ENCODE data around the gene KLHDC9. TPM values are rescaled to one million over a fixed set of nuclear protein-coding genes. Genes with fewer than 3 reads are reported as not detected.

KLHDC9 gene
- total RNA-seq, 4 donors from 2014 or later: 5.1 to 8.3 (median 7.6) TPM

GRCh38 chr1:161095230-161095629 is 2.9 kb upstream of the KLHDC9 start:
- H3K4me3 ChIP-seq: no peak overlapping the region
- H3K9me3 ChIP-seq: no peaks in the 10 kb centered on the region
- DNase-seq (ENCODE audit: extremely low spot score): no peak
- no peak overlapping the region for H3K27ac ChIP-seq (replicated peaks in 1 of 4)
- peaks cover 0 to 3% (median 0%) of the 10 kb centered on the region in 4 donors for H3K27me3 ChIP-seq
- intact Hi-C loops (cut with DNase I): loop anchor here (5.0 kb wide), 3 partner anchors 48 to 368 kb away; partner anchors contain the start of gene USF1
- peaks cover 0 to 10% (median under 1%) of the 10 kb centered on the region in 4 donors for H3K36me3 ChIP-seq
- H3K4me1 ChIP-seq: peaks cover 18 to 29% (median 24%) of the 10 kb centered on the region in 4 donors
- 88% methylated on average over 6 of the region's 6 CpGs for WGBS
- TF ChIP-seq EP300 (IDR thresholded peaks at IDR 0.05) (no peak), POLR2AphosphoS5 (IDR thresholded peaks at IDR 0.05) (no peak), POLR2A (IDR thresholded peaks at IDR 0.05; ENCODE audit: low read depth) (no peak)
- TF ChIP-seq, protein P1, sequence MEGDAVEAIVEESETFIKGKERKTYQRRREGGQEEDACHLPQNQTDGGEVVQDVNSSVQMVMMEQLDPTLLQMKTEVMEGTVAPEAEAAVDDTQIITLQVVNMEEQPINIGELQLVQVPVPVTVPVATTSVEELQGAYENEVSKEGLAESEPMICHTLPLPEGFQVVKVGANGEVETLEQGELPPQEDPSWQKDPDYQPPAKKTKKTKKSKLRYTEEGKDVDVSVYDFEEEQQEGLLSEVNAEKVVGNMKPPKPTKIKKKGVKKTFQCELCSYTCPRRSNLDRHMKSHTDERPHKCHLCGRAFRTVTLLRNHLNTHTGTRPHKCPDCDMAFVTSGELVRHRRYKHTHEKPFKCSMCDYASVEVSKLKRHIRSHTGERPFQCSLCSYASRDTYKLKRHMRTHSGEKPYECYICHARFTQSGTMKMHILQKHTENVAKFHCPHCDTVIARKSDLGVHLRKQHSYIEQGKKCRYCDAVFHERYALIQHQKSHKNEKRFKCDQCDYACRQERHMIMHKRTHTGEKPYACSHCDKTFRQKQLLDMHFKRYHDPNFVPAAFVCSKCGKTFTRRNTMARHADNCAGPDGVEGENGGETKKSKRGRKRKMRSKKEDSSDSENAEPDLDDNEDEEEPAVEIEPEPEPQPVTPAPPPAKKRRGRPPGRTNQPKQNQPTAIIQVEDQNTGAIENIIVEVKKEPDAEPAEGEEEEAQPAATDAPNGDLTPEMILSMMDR (IDR thresholded peaks at IDR 0.05): no peak

DNA sequence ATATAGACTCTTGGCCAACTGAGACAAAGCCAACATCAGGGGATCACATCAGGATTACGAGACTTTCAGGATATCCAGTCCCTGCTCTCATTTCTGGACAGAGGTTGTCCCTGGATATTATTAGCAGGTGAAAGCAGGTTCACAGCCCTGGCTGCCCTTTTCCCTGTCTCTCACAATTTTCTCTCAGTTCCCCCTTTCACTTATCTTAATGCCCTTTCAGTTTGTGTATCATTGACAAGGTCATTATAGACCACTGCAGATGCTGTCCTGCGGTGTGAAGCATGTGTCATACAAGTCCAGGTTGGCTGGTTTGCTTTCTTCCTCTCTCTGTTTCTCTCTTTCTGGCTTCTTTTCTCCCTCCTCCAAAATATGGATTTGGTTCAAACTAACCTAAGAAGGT is 2.1 kb upstream of the KLHDC9 start:
- H3K27me3 ChIP-seq: peaks cover 0 to 3% (median 0%) of the 10 kb centered on the region in 4 donors
- no peak for DNase-seq (ENCODE audit: extremely low spot score)
- H3K4me3 ChIP-seq: no peak overlapping the region
- intact Hi-C loops (cut with DNase I): loop anchor here (5.0 kb wide), 3 partner anchors 49 to 369 kb away; partner anchors contain the start of gene USF1
- 87% methylated on average over 2 of the region's 2 CpGs for WGBS
- peaks cover 18 to 29% (median 24%) of the 10 kb centered on the region in 4 donors for H3K4me1 ChIP-seq
- no peaks in the 10 kb centered on the region for H3K9me3 ChIP-seq
- peaks cover 0 to 18% (median 7%) of the 10 kb centered on the region in 4 donors for H3K36me3 ChIP-seq
- peak overlapping the region in 2 of 4 donors; percentile 9 to 54 for H3K27ac ChIP-seq (replicated peaks in 1 of 4)
- TF ChIP-seq POLR2AphosphoS5 (IDR thresholded peaks at IDR 0.05) (no peak), EP300 (IDR thresholded peaks at IDR 0.05) (no peak)
- TF ChIP-seq, protein P1 (IDR thresholded peaks at IDR 0.05): no peak

- WGBS: 63% methylated on average over 1 of the region's 1 CpG
- peaks cover 0 to 3% (median 0%) of the 10 kb centered on the region in 4 donors for H3K27me3 ChIP-seq
- no peak for DNase-seq (ENCODE audit: extremely low spot score)
- peaks cover 2 to 23% (median 12%) of the 10 kb centered on the region in 4 donors for H3K36me3 ChIP-seq
- peaks cover 18 to 29% (median 24%) of the 10 kb centered on the region in 4 donors for H3K4me1 ChIP-seq
- no peak for TF ChIP-seq POLR2AphosphoS5 (IDR thresholded peaks at IDR 0.05)
- TF ChIP-seq EP300 (IDR thresholded peaks at IDR 0.05): no peak
- TF ChIP-seq, protein P1 (IDR thresholded peaks at IDR 0.05): no peak
- TF ChIP-seq POLR2A (IDR thresholded peaks at IDR 0.05; ENCODE audit: low read depth): no peak
- intact Hi-C loops (cut with DNase I): loop anchor here (5.0 kb wide), 3 partner anchors 49 to 369 kb away; partner anchors contain the start of gene USF1
- peak overlapping the region; percentile 9 to 71 (median 58) for H3K27ac ChIP-seq (replicated peaks in 1 of 4)
- H3K9me3 ChIP-seq: no peaks in the 10 kb centered on the region
- H3K4me3 ChIP-seq: no peak overlapping the region
These were observed 1.6 kb upstream of the KLHDC9 start for GRCh38 chr1:161096530-161096929.

- intact Hi-C loops (cut with DNase I): loop anchor here (5.0 kb wide), 3 partner anchors 52 to 372 kb away; partner anchors contain the start of gene USF1
- H3K27me3 ChIP-seq: peaks cover 0 to 3% (median 0%) of the 10 kb centered on the region in 4 donors
- no peak for DNase-seq (ENCODE audit: extremely low spot score)
- WGBS: 77% methylated on average over 9 of the region's 9 CpGs
- no peaks in the 10 kb centered on the region for H3K9me3 ChIP-seq
- peaks cover 18 to 29% (median 24%) of the 10 kb centered on the region in 4 donors for H3K4me1 ChIP-seq
- peak overlapping the region; percentile 68 to 79 (median 78) for H3K4me3 ChIP-seq
- no peak for TF ChIP-seq POLR2A (IDR thresholded peaks at IDR 0.05; ENCODE audit: low read depth)
- no peak for TF ChIP-seq POLR2AphosphoS5 (IDR thresholded peaks at IDR 0.05)
- TF ChIP-seq, protein P1 (IDR thresholded peaks at IDR 0.05): no peak
- no peak for TF ChIP-seq EP300 (IDR thresholded peaks at IDR 0.05)
- peak overlapping the region; percentile 71 to 81 (median 78) for H3K27ac ChIP-seq (replicated peaks in 1 of 4)
- peaks cover 11 to 37% (median 22%) of the 10 kb centered on the region in 4 donors for H3K36me3 ChIP-seq
These were observed 1.1 kb downstream of the KLHDC9 start for GRCh38 chr1:161099090-161099802.

Measured in esophagus muscularis mucosa (tissue), 4 donors.